Measurements from ENCODE around the gene CALR. TPM values are rescaled to one million over a fixed set of nuclear protein-coding genes. Genes with fewer than 3 reads are reported as not detected.
"Not testable (repeated sequence)": the region's sequence is repeated elsewhere in the genome, so short reads cannot be mapped to it uniquely, and the experiment has no call there.

CALR gene
- total RNA-seq, 1 experiment from 2014 or later, result 1,684 TPM

- peak; percentile 84 for DNase-seq (ENCODE audit: low read depth)
Observed at GRCh38 chr19:12933287-12934072, 4.9 kb upstream of the CALR start, which contains the start of gene FARSA. FARSA (minus strand) TSS chr19:12933711; CDS start chr19:12933696, 15 bp downstream.

DNA sequence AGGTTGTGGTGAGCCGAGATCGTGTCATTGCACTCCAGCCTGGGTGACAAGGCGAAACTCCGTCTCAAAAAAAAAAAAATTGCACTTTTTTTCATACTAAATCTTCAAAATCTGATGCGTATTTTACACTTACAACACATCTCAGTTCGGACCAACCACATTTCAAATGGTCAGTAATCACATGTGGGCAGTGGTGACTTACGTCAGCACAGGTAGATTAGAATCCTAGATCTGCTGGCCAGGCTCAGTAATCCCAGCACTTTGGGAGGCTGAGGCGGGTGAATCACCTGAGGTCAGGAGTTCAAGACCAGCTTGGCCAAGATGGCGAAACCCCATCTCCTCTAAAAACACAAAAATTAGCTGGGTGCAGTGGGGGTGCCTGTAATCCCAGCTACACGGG, 3.3 kb upstream of the CALR start:
- no peak for DNase-seq (ENCODE audit: low read depth)

- no peak for DNase-seq (ENCODE audit: low read depth)
Observed at GRCh38 chr19:12936582-12936981, 1.8 kb upstream of the CALR start.

GRCh38 chr19:12937093-12937926, 1.1 kb upstream of the CALR start:
- peak; percentile 34 for DNase-seq (ENCODE audit: low read depth)

DNA sequence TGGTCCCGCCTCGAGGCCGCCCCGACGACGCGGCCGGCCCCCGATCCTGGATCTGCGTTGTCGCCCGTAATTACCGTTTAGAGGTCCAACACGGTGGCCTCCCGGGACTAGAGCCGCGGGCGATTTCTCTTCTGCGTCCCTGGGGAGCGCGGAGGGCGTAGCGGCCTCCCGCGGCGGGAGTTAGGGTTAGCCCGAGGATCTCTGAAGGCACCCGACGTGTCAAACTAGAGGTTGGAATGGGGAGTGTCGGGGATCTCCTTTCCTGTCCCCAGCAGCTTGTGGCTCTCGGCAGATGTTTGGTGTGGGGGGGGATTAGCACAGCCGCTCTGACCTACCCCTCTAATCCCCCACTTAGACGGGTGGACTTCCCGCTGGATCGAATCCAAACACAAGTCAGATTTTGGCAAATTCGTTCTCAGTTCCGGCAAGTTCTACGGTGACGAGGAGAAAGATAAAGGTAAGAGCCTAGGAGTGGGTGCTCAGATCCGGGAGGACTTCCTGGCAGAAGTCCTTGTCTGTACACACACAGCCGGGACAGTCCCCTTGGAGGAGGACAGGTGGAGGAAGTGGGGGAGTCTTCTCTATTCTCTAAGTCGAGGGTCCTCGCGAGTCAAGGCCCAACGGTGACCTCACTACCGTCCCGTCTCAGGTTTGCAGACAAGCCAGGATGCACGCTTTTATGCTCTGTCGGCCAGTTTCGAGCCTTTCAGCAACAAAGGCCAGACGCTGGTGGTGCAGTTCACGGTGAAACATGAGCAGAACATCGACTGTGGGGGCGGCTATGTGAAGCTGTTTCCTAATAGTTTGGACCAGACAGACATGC, 581 bp downstream of the CALR start:
- DNase-seq (ENCODE audit: low read depth), result no peak

DNA sequence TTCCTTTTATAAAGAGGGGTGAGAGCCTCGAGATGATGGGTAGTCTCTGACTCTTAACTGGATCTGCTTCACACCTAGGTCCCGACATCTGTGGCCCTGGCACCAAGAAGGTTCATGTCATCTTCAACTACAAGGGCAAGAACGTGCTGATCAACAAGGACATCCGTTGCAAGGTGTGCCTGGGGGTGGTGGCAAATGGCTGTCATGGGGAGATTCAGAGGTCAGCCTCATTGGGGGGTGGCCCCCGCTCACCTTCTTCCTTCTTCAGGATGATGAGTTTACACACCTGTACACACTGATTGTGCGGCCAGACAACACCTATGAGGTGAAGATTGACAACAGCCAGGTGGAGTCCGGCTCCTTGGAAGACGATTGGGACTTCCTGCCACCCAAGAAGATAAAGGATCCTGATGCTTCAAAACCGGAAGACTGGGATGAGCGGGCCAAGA, 1.6 kb downstream of the CALR start:
- DNase-seq (ENCODE audit: low read depth), result no peak

DNA sequence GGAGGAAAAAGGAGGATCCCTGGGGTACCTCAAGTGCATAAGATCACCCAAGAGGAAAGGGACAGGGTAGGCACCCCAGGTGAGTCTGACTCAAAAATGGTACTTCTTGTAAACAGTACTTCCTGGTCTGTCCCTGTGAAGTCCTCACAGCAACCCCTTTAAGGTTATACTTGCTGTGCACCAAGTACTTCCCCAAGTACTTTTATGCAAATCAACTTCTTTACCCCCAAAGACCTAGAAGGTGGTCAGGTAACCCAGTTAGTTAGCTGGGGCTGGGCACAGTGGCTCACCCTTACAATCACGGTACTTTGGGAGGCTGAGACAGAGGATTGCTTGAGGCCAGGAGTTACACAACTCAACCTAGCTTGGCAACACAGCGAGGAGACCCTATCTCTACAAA, 2.5 kb downstream of the CALR start:
- DNase-seq (ENCODE audit: low read depth), result no peak

GRCh38 chr19:12943437-12944044, 5.1 kb downstream of the CALR start:
- no peak for DNase-seq (ENCODE audit: low read depth)

DNA sequence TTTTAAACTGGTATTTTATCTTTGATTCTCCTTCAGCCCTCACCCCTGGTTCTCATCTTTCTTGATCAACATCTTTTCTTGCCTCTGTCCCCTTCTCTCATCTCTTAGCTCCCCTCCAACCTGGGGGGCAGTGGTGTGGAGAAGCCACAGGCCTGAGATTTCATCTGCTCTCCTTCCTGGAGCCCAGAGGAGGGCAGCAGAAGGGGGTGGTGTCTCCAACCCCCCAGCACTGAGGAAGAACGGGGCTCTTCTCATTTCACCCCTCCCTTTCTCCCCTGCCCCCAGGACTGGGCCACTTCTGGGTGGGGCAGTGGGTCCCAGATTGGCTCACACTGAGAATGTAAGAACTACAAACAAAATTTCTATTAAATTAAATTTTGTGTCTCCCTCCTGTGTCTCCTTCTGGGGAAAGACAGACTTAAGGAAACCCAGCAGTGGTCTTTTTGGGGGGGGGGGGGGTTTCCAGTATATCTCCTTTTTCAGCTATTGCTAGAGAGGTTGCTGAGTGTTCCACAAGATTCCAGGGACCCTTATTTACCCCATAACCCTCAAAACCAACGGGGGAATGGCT, 5.8 kb downstream of the CALR start:
- DNase-seq (ENCODE audit: low read depth), result no peak

- peak; percentile 95 for DNase-seq (ENCODE audit: low read depth)
Observed at GRCh38 chr19:12945479-12946091, 7.2 kb downstream of the CALR start, which contains the start of gene RAD23A. RAD23A (plus strand) TSS chr19:12945862; CDS start chr19:12945949, 87 bp downstream.

- DNase-seq (ENCODE audit: low read depth), result peak; percentile 80
Observed at GRCh38 chr19:12946092-12946721, 7.8 kb downstream of the CALR start.

DNA sequence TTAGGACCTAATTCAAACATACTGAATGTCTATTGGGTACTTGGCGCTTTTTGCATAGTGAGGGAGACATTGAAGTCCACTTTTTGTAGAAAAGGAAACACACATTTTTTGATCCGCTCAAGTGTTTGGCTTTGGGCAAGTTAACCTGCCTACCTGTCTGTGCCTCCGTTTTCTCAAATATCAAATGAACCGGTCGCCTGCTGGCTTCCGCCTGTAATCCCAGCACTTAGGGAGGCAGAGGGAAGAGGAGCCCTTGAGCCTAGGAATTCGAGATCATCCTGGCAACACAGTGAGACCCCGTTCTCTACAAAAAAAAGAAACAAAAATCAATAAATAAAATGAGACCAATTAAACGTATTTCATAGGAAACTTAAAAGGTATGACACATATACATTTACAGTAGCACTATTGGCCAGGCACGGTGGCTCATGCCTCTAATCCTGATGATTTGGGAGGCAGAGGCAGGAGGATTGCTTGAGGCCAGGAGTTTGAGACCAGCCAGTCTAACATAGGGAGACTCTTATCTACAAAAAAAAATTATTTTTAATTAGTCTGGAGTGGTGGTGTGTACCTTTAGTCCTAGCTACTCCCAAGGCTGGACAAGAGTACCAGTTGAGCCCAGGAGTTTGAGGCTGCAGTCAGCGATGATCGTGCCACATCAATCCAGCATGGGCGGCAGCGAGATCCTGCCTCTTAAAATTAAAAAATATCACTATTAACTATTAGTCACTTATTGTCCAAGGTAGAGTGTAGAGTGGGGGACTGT, 8.5 kb downstream of the CALR start:
- DNase-seq (ENCODE audit: low read depth), result no peak

DNA sequence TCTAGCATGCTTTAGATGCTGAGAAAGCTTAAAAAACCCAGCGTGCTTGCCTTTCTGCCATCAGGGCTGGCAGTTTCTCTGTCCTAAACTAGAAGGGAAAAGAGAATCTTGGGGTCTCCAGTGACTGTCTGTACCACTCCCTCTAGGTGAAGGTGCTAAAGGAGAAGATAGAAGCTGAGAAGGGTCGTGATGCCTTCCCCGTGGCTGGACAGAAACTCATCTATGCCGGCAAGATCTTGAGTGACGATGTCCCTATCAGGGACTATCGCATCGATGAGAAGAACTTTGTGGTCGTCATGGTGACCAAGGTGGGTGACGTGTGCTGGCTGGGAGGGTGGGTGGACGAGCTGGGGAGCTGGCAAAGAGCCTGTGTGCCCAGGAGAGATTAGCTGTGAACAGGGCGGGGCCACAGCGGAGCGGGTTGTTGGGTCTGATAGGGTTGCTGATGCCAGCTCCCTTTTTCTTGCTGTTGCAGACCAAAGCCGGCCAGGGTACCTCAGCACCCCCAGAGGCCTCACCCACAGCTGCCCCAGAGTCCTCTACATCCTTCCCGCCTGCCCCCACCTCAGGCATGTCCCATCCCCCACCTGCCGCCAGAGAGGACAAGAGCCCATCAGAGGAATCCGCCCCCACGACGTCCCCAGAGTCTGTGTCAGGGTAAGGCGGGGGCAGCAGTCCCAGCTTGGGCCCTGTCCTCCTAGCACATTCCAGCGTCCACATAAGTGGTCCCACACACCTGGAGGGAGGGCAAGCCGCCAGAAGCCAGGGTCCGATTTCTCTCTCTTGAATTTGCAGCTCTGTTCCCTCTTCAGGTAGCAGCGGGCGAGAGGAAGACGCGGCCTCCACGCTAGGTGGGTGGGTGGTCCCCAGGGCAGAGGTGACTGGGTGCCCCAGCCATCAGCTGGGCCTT, 9.5 kb downstream of the CALR start:
- no peak for DNase-seq (ENCODE audit: low read depth)

GRCh38 chr19:12948612-12949362, 10.4 kb downstream of the CALR start:
- DNase-seq (ENCODE audit: low read depth), result no peak

GRCh38 chr19:12949363-12950283, 11.2 kb downstream of the CALR start:
- no peak for DNase-seq (ENCODE audit: low read depth)

DNA sequence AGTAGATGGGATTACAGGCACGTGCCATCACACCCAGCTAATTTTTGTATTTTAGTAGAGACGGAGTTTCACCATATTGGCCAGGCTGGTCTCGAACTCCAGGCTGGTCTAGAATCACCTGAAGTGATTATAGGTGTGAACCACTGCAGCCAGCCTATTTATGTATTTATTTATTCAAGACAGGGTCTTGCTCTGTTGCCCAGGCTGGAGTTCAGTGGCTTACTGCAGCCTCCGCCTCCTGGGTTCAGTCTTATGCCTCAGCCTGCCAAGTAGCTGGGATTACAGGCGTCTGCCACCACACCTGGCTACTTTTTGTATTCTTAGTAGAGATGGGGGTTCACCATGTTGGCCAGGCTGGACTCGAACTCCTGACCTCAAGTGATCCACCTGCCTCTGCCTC, 13.6 kb downstream of the CALR start:
- DNase-seq (ENCODE audit: low read depth), result not testable (repeated sequence)
